ENCODE measurements around the gene SLK.

Gene SLK

DNA sequence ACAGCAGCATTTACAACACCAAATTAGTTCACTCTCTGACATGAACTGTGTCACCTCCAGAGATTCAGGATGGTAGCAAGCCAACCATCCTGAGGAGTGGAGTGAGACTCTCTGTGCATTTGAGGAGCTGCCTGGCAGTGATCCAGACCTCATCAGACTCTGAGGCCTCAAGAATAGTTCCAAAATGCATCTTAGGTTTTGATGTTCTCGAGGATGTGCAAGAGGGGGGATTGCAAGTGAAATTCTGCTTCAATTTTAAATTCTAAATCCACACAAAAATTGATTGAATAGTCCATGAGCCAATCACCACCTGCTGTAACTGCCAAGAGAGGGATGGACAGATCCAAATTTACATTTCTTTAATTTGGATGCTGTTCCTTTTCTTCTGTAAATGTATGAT is 49.7 kb downstream of the SLK start:
- Histone ChIP-seq H3K9me3 (no peaks in the 10 kb centered on the region), H3K36me3 (peaks cover 18% of the 10 kb centered on the region), H3K4me3 (ENCODE audit: low read depth, low read length) (no peak overlapping the region), H3K4me1 (no peaks in the 10 kb centered on the region), H3K27me3 (no peaks in the 10 kb centered on the region)
- no peak for DNase-seq
- TF ChIP-seq, protein P1, sequence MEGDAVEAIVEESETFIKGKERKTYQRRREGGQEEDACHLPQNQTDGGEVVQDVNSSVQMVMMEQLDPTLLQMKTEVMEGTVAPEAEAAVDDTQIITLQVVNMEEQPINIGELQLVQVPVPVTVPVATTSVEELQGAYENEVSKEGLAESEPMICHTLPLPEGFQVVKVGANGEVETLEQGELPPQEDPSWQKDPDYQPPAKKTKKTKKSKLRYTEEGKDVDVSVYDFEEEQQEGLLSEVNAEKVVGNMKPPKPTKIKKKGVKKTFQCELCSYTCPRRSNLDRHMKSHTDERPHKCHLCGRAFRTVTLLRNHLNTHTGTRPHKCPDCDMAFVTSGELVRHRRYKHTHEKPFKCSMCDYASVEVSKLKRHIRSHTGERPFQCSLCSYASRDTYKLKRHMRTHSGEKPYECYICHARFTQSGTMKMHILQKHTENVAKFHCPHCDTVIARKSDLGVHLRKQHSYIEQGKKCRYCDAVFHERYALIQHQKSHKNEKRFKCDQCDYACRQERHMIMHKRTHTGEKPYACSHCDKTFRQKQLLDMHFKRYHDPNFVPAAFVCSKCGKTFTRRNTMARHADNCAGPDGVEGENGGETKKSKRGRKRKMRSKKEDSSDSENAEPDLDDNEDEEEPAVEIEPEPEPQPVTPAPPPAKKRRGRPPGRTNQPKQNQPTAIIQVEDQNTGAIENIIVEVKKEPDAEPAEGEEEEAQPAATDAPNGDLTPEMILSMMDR (IDR thresholded peaks at IDR 0.05; ENCODE audit: low read depth, low read length) = no peak

DNA sequence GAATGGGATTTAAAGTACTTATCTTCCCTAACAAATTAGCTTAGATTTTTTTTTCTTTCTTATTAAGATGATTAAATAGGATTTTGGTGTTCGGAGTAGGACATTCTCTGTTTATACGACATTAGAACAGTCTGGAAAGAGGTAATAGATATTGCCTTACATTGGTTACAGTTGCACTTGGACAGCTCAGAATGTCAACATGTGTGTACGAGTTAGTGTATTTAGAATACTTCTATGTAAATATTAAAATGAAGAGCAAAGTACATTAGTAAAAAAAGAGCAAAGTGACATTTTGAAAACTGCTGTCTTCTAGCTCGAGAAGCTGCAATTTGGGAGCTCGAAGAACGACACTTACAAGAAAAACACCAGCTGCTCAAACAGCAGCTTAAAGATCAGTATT is 51.5 kb downstream of the SLK start:
- DNase-seq = no peak
- Histone ChIP-seq H3K27me3 (no peaks in the 10 kb centered on the region), H3K36me3 (peaks cover 23% of the 10 kb centered on the region), H3K4me3 (ENCODE audit: low read depth, low read length) (no peak overlapping the region), H3K9me3 (no peaks in the 10 kb centered on the region), H3K4me1 (no peaks in the 10 kb centered on the region)
- TF ChIP-seq, protein P1 (IDR thresholded peaks at IDR 0.05; ENCODE audit: low read depth, low read length) = no peak

DNA sequence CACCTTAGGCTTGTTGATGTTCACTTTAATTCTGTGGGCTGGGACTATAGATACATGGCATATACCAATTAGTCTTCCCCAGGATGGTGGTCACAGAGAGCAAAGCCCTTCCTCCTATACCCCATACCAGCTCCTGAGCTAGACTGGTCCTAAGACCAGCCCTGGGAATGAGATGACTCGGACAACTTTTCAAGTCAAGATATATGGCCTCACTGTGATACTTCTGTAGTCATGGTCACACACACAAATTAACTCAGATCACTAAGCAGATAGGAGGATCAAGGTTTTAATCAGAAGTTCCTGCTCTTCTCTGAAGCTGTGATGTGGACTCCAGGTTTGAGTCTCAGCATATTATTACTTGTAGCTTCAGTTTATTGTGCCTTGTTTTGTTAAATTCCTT is 53.1 kb downstream of the SLK start:
- no peaks in the 10 kb centered on the region for H3K9me3 ChIP-seq
- TF ChIP-seq, protein P1 (IDR thresholded peaks at IDR 0.05; ENCODE audit: low read depth, low read length) = no peak
- H3K27me3 ChIP-seq = no peaks in the 10 kb centered on the region
- H3K4me1 ChIP-seq = no peaks in the 10 kb centered on the region
- DNase-seq = no peak
- H3K36me3 ChIP-seq = peaks cover 23% of the 10 kb centered on the region
- H3K4me3 ChIP-seq (ENCODE audit: low read depth, low read length) = no peak overlapping the region

DNA sequence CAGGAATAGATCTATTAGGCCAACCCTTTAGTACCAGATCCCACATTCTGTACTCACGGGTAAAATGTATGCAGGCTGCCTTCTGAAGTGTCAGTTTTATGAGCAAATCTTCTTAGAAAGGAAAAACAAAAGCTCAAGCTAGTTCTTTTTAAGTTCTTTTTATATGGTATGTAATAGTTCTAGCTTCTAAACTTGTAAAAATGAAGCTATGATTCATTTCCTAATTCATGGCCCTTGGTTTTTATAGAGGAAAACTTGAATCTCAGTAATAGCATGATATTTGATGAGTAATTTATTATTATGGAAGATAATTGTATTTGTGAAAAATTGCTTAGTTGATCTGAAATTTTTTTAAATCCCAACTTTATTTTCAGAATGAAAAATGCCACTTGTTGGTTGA is 54.3 kb downstream of the SLK start:
- no peak overlapping the region for H3K4me3 ChIP-seq (ENCODE audit: low read depth, low read length)
- DNase-seq = no peak
- H3K9me3 ChIP-seq = no peaks in the 10 kb centered on the region
- peaks cover 23% of the 10 kb centered on the region for H3K36me3 ChIP-seq
- TF ChIP-seq, protein P1 (IDR thresholded peaks at IDR 0.05; ENCODE audit: low read depth, low read length) = no peak
- no peaks in the 10 kb centered on the region for H3K4me1 ChIP-seq
- H3K27me3 ChIP-seq = no peaks in the 10 kb centered on the region

DNA sequence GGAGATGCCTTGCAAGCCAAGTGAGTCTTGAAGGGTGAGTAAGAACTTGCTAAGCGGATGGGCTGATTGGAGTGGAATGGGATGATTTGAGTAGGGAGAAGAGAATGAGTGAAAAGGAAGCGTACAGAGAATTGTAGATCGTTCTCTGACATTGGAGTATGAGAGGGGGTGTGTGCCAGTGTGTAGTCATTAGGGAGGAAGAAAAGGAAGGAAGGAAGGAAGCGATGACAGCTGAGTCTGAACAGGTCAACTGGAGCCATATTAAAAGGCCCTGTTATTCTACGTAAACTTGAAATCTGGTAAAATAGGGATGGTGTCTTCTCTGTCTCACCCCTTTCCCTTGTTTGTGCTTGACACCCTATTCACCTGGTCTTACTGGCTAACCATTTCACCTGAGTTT is 55.1 kb downstream of the SLK start:
- H3K36me3 ChIP-seq = peaks cover 23% of the 10 kb centered on the region
- DNase-seq = no peak
- no peaks in the 10 kb centered on the region for H3K4me1 ChIP-seq
- TF ChIP-seq, protein P1 (IDR thresholded peaks at IDR 0.05; ENCODE audit: low read depth, low read length) = no peak
- H3K9me3 ChIP-seq = no peaks in the 10 kb centered on the region
- H3K4me3 ChIP-seq (ENCODE audit: low read depth, low read length) = no peak overlapping the region
- H3K27me3 ChIP-seq = no peaks in the 10 kb centered on the region

DNA sequence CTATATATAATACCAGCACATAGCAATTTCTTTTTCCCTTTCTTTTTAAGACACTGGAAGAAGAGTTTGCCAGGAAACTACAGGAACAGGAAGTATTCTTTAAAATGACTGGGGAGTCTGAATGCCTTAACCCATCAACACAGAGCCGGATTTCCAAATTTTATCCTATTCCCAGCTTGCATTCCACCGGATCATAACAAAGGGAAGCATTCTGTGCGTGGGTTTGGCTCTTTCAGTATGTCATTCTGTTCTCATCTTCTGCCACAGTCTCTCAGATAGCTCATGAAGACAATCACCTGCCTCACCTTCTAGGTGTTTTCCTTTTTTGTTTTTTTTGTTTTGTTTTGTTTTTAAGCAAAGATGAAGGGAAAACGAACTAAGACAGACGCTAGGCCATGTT is 58.6 kb downstream of the SLK start:
- no peak overlapping the region for H3K4me3 ChIP-seq (ENCODE audit: low read depth, low read length)

More for the DNA sequence above, 58.6 kb downstream of the SLK start:
- H3K36me3 ChIP-seq = peaks cover 13% of the 10 kb centered on the region; the same call in 1 of the 2 replicates
- no peak for DNase-seq
- no peaks in the 10 kb centered on the region for H3K4me1 ChIP-seq
- TF ChIP-seq, protein P1 (IDR thresholded peaks at IDR 0.05; ENCODE audit: low read depth, low read length) = no peak
- H3K27me3 ChIP-seq = no peaks in the 10 kb centered on the region
- H3K9me3 ChIP-seq = no peaks in the 10 kb centered on the region
